Activated CD8-positive, alpha-beta memory T cell treated with anti-CD3 and anti-CD28 coated beads for 1 hour (primary cell): Measurements from ENCODE around the gene ELF2.
"Not testable (repeated sequence)": the region's sequence is repeated elsewhere in the genome, so short reads cannot be mapped to it uniquely, and the experiment has no call there.

Experiments
- DNase-seq, 2 donors: peaks; one replicate each; pipeline ENCODE4 v3.0.0-alpha.2; 2020; ENCODE audit warnings: low read depth in 1 of 2; ENCODE audit errors: extremely low read depth in 1 of 2

The ELF2 gene

DNA sequence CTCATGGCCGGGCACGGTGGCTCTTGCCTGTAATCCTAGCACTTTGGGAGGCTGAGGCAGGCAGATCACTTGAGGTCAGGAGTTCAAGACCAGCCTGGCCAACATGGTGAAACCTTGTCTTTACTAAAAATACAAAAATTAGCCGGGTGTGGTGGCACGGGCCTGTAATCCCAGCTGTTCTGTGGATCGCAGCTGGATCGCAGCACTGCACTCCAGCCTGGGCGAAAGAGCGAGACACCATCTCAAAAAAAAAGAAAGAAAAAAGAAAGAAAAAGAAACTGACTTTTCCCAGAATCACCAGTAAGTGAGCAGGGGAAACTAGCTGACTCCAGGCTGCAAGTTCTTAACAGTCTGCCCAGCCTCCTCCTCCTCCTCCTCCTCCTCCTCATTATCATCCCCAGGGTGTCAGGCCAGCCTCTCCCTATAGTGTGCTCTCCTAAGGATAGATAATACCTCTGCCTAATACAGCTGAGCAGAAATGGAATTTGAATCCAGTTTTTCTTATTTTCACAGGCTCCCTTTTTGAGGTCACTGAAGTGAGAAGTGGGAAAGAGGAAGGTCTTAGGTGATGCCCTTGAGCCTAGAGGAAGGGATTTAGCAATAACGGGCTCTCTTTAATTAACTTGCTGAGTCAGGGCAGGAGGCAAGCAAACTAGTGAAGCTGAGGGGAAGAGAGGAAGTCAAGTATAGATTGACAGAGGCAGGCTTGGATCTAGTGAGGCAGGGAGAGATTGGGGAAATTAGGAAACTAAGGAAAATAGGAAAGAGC is 11.8 kb upstream of the ELF2 start:
- DNase-seq, result no peak

DNA sequence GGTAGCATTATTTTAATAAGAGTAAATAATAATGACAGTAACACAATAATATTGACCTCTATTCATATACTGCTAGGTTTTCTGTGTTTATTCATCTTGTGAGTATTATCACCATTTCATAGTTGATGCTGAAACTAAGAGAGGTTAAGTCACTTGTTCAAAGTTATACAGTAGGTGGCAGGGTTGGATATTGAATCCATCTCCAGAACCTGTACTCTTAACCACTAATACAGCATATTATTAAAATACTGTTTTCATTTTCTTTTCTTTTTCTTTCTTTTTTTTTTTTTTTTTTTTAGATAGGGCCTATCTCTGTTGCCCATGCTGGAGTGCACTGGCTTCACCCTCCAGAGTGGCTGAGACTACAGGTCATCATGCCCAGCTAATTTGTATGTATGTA is 7.1 kb upstream of the ELF2 start:
- no peak for DNase-seq

DNA sequence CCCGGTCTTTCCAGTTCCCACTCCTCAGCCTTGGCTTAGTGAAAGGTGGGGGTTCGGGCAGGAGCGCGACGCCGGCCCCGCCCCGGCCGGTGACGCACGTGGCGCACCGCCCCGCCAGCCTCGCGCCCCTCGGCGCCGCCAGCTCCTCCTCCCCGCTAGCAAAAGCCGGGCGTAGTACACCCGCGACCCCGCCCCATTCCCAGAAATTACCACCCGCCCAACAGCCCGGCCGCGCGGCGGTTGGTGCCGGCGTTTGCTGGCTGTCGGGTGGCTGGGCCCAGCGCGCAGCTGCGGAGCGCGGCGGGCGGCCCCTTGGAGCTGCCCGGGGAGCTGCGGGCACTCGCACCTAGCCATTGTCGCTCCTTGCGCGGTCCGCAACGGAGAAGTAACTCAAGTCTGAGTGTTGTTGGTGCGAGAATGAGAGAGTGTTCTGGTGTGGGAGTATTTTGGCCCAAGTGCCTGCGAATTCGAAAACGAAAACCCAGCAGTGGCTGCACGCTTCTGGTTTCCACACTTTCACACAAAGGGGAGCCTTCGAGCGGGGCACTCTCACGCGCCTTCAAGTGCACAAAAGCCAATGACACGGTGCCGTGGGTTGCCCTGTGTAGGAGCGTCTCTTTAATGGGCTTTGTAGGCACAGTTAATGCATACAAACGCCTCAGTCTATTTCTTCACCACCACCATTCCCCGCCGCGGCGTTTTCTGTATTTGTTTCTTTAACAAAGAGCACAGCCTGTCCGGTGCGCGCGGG is 1.0 kb upstream of the ELF2 start:
- DNase-seq, result peak; percentile 76 to 77

DNA sequence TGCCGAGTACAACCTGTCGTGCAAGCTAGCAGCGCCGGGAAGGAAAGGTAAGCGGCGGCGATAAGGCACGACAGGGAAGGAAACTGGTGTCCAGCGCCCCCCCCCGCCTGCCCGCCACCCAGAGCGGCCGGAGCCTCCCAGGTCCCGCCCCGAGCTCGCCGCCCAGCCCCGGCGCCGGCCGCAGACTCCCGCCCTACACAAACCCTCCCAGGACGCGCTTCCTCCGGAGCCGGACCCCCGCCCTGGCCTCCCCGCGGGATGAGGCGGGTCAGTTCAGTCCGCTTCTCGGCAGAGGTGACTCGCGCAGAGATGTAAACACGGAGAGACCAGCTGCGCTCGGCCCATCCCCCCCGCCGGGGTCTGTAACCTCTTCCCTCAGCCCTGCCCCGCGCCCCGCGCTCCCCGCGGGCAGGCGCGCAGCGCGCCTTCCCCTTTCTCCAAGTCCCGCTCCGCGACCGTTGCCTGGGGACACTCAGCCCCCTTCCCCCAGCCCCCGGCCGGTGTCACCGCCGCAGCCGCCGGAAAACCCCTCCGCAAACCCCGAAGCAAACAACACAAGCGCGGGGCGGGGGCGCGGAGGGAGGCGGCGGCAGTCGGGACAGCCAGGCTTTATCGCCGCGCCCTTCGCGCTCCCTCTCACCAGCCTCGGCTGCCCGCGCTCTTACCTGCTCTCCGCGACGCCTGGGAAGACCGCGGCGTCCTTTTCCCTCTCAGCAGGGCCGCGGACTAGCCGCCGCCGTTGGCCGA is 543 bp downstream of the ELF2 start:
- DNase-seq, result peak in 1 of 2 donors; percentile 45

DNA sequence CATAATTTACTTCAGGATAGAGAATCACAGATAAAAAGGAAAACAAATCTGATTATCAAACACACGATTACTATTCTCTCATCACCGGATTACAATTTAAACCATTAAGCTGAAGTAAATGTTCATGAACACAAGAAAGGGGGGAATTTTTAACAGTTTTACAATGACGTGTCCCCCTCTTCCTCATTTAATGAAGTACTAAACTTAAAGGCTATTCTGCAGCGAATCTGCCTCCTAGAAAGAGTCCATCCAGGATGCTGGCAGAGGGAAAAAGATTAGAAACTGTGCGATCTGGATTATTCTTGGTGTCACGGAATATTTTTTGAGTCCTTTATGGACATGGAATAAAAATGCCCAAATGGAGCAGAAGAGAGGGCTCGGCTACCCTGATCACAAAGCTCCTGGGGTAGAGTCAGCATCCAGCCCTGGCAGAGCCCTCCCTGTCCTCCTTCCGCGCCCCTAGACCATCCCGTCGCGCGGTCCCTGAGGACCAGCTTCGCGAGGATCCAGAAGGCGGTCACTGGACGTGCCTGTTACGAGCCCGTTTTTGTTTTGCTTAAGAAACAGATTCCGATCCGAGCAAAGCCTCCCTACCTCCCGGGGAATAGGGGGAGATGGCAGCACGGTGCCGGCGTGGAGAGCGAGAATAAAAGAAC is 1.2 kb downstream of the ELF2 start:
- DNase-seq, result no peak

DNA sequence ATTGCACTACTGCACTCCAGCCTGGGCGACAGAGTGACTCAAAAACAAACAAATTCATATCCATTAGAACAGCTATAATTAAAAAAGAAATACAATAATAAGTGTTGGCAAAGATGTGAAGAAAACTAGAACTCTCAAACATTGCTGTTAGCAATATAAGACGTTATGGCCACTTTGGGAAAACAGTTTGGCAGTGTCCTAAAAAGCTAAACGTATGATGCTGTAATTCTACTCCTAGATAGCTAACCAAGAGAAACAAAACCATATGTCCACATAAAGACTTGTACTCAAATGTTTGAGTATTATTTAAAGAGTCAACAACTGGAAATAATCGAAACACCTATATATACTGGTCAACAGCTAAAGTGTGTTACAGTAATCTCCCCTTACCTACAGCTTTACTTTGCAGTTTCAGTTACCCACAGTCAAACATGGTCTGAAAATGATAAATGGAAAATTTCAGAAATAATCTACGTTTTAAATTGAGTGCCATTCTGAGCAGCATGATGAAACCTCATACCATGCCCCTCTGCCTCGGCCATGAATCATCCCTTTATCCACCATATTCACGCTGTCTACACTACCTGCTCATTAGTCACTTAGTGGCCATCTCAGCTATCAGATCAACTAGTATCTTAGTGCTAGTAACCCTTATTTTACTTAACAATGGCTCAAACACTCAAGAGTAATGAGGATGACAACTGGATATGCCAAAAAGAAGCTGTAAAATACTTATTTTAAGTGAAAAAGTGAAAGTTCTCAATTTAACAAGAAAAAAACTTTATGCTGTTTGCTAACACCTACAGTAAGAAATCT is 4.9 kb downstream of the ELF2 start:
- DNase-seq, result no peak

DNA sequence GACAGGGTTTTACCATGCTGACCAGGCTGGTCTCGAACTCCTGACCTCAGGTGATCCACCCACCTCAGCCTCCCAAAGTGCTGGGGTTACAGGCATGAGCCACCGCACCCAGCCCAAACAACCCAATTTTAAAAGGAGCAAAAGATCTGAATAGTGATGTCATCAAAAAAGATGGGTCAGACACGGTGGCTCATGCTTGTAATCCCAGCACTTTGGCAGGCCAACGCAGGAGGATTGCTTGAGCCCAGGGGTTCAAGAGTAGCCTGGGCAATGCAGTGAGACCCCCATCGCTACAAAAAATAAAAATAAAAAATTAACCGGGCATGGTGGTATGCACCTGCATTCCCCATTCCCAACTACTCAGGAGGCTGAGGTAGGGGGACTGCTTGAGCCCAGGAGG is 6.1 kb downstream of the ELF2 start:
- DNase-seq, result no peak

DNA sequence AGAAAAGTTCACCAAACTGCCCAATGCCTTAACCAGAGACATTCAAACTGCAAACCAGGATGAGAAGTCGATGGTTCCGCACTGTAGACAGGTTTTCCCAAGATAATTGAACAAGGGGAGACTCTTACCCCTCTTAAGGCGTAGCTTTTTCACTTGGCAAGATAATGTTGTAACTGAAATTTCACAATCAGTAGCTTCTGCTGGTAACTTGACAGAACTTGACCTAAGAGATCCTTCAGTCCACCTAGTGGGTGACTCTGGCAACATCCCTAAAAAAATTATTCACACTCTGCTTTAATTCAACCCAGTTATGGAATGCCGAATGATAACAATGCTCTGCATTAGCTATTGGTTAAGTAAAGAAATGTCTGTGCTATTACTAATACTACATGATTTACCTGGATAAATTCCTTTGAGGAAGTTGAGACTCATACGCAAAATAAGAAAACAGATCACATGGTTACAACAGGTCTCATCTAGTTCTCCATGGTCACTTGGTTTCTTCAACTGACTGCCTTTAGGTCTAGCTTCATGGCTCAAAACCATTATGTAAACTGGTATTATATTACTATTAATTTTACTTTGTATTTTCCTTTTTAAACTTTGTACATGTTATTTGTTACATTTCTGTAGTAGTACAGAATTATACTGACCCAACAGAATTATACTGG is 9.1 kb downstream of the ELF2 start:
- no peak for DNase-seq

DNA sequence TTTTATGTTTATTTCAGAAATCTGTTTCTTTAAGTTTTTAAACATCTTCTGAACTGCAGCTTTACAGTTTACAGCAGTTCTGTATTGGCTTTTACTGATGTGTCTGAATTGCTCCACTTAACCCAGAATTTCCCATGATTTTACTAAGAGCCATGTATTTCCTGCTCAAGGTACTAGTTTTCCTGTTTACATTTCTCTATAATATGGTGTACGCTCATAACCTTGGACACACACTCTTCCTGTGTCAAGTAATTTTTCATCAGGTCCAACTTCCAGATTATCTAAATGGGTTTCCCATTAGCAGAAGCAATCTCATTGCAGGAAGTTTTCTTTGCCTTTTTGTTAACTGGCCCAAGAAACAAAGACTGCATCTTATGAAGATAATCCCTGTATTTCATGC is 12.3 kb downstream of the ELF2 start:
- no peak for DNase-seq

DNA sequence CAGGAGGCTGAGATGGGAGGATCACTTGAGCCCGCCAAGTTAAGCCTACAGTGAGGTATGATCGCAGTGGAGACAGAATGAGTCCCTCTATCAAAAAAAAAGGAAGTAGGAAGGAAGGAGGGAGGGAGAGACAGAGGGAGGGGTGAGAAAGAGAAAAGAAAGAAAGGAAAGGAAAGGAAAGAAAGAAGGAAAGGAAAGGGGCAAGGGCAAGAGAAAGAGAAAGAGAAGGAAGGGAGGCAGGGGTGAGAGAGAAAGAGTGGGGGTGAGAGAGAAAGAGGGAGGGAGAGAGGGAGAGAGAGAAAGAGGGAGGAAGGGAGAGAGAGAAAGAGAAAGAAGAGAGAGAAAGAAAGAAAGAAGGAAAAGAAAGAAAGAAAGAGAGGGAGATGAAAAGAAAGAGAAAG is 13.2 kb downstream of the ELF2 start:
- DNase-seq, result no peak

DNA sequence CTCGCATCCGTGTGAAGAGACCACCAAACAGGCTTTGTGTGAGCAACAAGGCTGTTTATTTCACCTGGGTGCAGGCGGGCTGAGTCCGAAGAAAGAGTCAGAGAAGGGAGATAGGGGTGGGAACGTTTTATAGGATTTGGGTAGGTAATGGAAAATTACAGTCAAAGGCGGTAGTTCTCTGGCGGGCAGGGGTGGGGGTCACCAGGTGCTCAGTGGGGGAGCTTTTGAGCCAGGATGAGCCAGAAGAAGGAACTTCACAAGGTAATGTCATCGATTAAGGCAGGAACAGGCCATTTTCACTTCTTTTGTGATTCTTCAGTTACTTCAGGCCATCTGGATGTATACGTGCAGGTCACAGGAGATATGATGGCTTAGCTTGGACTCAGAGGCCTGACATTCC is 19.0 kb downstream of the ELF2 start:
- not testable (repeated sequence) for DNase-seq

DNA sequence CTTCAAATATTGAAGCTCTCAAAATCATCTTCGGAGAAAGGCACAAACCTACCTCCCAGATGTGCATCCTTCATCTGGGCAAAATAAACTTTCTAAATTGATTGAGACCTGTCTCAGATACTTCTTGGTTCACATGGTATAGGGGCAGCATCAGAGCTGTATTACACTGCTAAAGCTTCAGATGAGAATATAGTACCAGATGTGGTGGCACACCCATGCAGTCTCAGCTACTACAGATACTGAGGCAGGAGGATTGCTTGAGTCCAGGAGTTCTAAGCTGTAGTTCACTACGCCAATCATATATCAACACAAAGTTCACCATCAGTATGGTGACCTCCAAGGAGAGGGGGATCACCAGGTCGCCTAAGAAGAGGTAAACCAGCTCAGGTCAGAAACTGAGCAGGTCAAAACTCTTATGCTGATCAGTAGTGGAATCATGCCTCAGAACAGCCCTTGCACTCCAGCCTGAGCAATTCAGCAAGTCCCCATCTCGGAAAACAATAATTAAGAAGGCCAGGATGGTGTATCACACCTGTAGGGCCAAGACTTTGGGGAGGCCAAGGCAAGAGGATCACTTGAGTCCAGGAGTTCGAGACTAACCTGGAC is 22.0 kb downstream of the ELF2 start:
- DNase-seq, result no peak

DNA sequence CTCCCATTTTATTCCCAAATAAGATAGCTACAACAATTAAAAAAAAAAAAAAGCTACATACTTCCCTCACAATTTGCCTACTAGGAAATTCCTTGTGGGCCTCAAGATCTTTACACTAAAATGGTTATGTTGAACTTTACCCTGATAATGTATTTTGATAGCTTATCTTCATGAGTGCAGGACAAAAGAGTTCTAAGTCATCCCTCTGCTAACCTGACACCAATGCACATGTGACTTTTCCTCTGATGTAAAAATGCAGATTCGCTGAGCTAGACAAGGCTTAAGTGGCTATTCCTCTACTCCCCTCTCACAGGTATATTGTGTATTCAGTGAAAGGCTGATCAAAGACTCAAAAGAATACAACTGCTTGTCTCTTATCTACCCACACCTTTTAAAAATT is 22.5 kb downstream of the ELF2 start:
- DNase-seq, result no peak

DNA sequence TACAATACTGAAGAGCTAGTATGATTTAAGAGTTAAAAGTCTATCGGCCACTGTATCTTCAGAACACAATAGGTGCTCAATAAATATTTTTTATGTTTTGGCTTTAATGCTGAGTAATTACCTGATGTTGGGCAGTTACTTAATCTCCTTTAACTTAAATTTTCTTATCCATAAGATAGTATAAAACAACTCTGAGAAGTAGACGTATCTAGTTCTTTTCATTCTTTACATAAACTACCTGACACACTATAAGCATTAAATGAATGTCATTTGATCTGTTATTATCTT is 22.9 kb downstream of the ELF2 start:
- DNase-seq, result no peak

DNA sequence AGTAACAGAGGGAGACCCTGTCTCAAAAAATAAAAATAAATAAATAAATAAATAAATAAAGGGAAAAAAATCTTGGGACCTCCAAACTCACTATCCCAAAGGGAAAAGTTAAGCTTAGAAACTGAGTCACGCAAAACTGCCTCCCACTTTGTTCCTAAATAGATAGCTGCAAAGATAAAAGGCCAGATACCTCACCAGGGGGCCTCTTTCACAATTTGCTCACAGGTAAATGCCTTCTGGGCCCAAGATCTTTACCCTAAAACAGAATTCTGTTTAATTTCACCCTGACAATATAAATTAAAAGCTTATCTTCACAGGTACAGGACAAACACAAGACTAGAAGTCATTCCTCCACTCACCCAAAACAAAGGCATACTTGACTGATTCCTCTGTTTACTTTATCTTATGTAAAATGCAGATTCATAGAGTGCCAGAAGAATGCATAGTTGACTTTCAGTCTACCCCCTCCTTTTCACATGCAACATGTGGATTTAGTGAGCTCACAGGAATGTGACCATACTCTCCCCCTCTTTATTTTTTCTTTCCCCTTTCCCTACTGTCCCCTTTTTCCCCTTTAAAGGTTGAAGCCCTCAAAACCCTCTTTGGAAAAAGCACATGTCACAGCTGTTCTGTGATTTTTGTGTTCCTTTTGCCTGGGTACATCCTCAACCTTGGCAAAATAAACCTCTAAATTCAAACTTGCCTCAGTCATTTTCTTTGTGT is 23.4 kb downstream of the ELF2 start:
- no peak for DNase-seq

DNA sequence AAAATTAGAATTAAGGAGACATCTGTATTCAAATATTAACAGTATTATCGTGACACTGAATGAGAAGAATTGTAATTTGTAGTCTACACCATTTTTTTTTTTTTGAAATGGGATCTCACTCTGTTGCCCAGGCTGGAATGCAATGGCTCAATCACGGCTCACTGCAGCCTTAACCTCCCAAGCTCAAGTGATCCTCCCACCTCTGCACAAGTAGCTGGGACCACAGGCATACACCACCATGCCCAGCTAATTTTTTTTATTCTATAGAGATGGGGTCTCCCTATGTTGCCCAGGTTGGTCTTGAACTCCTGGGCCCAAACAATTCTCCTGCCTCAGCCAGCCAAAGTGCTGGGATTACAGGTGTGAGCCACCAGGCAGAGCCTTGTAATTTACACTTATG is 24.8 kb downstream of the ELF2 start:
- no peak for DNase-seq

DNA sequence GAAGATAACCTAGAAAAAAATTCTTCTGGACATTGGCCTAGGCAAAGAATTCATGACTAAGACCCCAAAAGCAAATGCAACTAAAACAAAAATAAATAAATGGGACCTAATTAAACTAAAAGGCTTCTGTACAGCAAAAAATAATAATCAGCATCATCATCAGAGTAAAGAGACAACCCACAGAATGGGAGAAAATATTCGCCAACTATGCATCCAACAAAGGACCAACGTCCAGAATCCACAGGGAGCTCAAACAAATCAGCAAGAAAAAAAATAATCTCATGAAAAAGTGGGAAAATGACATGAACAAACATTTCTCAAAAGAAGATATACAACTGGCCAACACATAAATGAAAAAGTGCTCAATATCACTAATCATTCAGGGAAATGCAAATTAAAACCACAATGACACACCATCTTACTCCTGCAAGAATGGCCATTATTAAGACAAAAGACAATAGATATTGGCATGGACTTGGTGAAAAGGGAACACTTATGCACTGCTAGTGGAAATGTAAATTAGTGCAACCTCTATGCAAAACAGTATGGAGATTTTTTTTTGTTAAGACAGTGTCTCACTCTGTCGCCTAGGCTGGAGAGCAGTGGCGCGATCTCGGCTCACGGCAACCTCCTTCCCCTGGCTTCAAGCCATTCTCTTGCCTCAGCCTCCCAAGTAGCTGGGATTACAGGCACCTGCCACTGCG is 29.9 kb downstream of the ELF2 start:
- DNase-seq, result no peak

DNA sequence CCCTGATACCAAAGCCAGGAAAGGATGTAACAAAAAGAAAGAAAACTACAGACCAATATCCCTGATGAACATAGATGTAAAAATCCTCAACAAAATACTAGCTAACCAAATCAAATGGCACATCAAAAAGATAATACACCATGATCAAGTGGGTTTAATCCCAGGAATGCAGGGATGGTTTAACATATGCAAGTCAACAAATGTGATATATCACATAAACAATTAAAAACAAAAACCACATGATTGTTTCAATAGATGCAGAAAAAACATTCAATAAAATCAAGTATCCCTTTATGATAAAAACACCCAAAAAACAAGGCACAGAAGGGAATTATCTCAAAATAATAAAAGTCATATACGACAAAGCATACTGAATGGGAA is 31.5 kb downstream of the ELF2 start:
- DNase-seq, result no peak
